ENCODE data around the gene ZNF226.
"Not testable (repeated sequence)": the region's sequence is repeated elsewhere in the genome, so short reads cannot be mapped to it uniquely, and the experiment has no call there.

The ZNF226 gene

GRCh38 chr19:44164673-44165512 lies at the start of gene ZNF226:
TSS of gene ZNF226 (plus strand) at chr19:44165100. CDS start at chr19:44170081, 4,981 bp downstream.
- DNase-seq: peak; percentile 82

- DNase-seq: not testable (repeated sequence)
Measured at GRCh38 chr19:44121162-44121561, 43.7 kb upstream of the ZNF226 start.

GRCh38 chr19:44131955-44132354 lies 32.9 kb upstream of the ZNF226 start:
- no peak for DNase-seq

GRCh38 chr19:44141191-44142058 lies 23.5 kb upstream of the ZNF226 start, which contains the start of gene ZNF234:
TSS of gene ZNF234 (plus strand) at chr19:44141554. CDS start at chr19:44144633, 3,079 bp downstream.
- peak; percentile 80 for DNase-seq

GRCh38 chr19:44142059-44142433 lies 22.9 kb upstream of the ZNF226 start:
- peak; percentile 57 for DNase-seq

- DNase-seq: no peak
Measured at GRCh38 chr19:44149776-44150175, 15.1 kb upstream of the ZNF226 start.

- DNase-seq: no peak
Measured at GRCh38 chr19:44151491-44151890, 13.4 kb upstream of the ZNF226 start.

GRCh38 chr19:44156475-44156874 lies 8.4 kb upstream of the ZNF226 start:
- DNase-seq: no peak

GRCh38 chr19:44163789-44164188 lies 1.1 kb upstream of the ZNF226 start:
- DNase-seq: no peak

- no peak for DNase-seq
Measured at GRCh38 chr19:44164327-44164672, 600 bp upstream of the ZNF226 start.

- not testable (repeated sequence) for DNase-seq
Measured at GRCh38 chr19:44170660-44171059, 5.8 kb downstream of the ZNF226 start.

- no peak for DNase-seq
Measured at GRCh38 chr19:44176590-44176989, 11.7 kb downstream of the ZNF226 start.

GRCh38 chr19:44180968-44181367 lies 16.1 kb downstream of the ZNF226 start:
- DNase-seq: no peak

- DNase-seq: no peak
Measured at GRCh38 chr19:44182145-44182544, 17.2 kb downstream of the ZNF226 start.

- DNase-seq: no peak
Measured at GRCh38 chr19:44190020-44190419, 25.1 kb downstream of the ZNF226 start.

- no peak for DNase-seq
Measured at GRCh38 chr19:44192127-44192526, 27.2 kb downstream of the ZNF226 start.

GRCh38 chr19:44196772-44197171 lies 31.9 kb downstream of the ZNF226 start:
- DNase-seq: no peak

GRCh38 chr19:44202470-44202869 lies 37.6 kb downstream of the ZNF226 start:
- no peak for DNase-seq

GRCh38 chr19:44202974-44203373 lies 38.1 kb downstream of the ZNF226 start:
- DNase-seq: no peak

- DNase-seq: not testable (repeated sequence)
Measured at GRCh38 chr19:44203877-44204276, 39.0 kb downstream of the ZNF226 start.

- DNase-seq: no peak
Measured at GRCh38 chr19:44204772-44205171, 39.9 kb downstream of the ZNF226 start.

GRCh38 chr19:44207126-44207803 lies 42.4 kb downstream of the ZNF226 start:
- DNase-seq: peak; percentile 83

- DNase-seq: peak; percentile 88
Measured at GRCh38 chr19:44212250-44212865, 47.5 kb downstream of the ZNF226 start, which contains the start of gene ZNF227. TSS of gene ZNF227 (plus strand) at chr19:44212532. CDS start at chr19:44217793, 5,261 bp downstream.

Measured in activated CD8-positive, alpha-beta memory T cell treated with anti-CD3 and anti-CD28 coated beads, Interleukin-2, amount 50 U/mL, for 48 hours (primary cell).